ENCODE measurements around the gene PHLDB1.

DNA sequence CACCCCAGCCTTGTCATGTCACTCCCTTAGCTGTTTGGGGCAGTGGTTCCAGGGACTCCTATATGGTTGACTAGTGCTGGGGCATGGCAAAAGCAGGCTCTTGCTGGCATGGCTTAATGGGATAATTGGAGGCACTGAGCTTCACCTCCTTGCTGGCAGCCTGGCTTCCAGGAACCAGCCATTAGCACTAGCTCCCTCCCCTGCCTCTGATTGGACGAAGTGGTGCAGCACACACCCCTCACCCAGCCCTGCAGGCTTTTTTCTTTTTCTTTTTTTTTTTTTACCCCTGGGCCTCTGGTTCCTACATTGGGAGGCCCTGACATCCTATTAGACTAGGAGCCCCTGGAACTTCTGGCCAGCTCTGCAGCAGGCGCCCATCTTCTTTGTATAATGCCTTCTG is 18.6 kb downstream of the PHLDB1 start:
- TF ChIP-seq, protein P1, sequence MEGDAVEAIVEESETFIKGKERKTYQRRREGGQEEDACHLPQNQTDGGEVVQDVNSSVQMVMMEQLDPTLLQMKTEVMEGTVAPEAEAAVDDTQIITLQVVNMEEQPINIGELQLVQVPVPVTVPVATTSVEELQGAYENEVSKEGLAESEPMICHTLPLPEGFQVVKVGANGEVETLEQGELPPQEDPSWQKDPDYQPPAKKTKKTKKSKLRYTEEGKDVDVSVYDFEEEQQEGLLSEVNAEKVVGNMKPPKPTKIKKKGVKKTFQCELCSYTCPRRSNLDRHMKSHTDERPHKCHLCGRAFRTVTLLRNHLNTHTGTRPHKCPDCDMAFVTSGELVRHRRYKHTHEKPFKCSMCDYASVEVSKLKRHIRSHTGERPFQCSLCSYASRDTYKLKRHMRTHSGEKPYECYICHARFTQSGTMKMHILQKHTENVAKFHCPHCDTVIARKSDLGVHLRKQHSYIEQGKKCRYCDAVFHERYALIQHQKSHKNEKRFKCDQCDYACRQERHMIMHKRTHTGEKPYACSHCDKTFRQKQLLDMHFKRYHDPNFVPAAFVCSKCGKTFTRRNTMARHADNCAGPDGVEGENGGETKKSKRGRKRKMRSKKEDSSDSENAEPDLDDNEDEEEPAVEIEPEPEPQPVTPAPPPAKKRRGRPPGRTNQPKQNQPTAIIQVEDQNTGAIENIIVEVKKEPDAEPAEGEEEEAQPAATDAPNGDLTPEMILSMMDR (IDR thresholded peaks at IDR 0.05) = no peak
- no peak for TF ChIP-seq ZFX (IDR thresholded peaks at IDR 0.05; ENCODE audit: borderline replicate concordance)

All from 22Rv1 (cell line).